Measurements from ENCODE around the gene RAB12. TPM values are rescaled to one million over a fixed set of nuclear protein-coding genes. Genes with fewer than 3 reads are reported as not detected.

Gene RAB12
- total RNA-seq, 1 donor from 2014 or later, result 31.7 TPM

DNA sequence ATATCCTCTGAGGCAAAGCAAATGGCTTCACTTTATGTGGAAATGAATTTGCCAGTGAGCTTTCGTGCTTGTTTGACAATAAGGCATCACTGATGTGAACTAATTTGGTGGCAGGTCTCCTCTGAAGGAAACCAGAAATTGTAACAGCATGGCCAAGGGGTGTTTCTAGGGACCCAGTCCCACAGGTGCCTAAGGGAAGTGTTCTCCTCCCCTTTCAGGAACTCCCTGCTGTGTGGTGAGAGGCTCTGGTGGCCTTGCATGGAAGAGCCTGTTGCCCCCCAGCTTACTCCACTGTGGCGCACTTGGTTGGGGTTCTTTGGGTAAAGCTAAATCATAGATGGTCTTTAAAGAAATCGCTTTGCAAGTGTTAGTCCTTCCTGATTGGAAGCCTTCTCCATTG lies 20.4 kb downstream of the RAB12 start:
- no peak for DNase-seq (ENCODE audit: low spot score in 2 of 2, unreplicated experiment in 2 of 2)
- Mint-ChIP-seq H3K4me3 (no peak overlapping the region), H3K9me3 (no peaks in the 10 kb centered on the region), H3K27me3 (ENCODE audit: low read depth) (no peaks in the 10 kb centered on the region), H3K27ac (no peak overlapping the region), H3K4me1 (peaks cover 11% of the 10 kb centered on the region), H3K36me3 (peaks cover 14% of the 10 kb centered on the region)
- TF ChIP-seq CTCF (IDR thresholded peaks at IDR 0.05; ENCODE audit: unreplicated experiment), result no peak

DNA sequence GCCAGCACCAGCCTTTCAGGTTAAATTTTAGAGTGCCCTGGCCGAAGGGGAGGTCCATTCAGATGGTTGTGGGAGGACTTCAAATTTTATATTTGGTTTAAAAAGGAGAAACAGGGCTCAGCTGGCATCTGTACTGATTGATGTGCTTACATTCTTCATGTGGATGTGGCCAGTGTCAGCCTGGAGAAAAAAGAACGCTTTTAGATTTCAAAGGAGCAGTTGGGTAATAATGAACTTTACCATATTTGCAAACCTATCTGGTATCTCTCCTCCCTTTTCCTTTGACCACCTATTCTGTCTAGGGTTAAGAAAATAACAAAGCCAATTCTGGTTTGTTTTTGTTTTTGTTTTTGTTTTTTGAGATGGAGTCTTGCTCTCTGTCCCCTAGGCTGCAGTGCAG lies 21.3 kb downstream of the RAB12 start:
- H3K4me3 Mint-ChIP-seq, result no peak overlapping the region
- no peak for DNase-seq (ENCODE audit: low spot score in 2 of 2, unreplicated experiment in 2 of 2)
- H3K9me3 Mint-ChIP-seq, result no peaks in the 10 kb centered on the region
- TF ChIP-seq CTCF (IDR thresholded peaks at IDR 0.05; ENCODE audit: unreplicated experiment), result no peak
- no peaks in the 10 kb centered on the region for H3K27me3 Mint-ChIP-seq (ENCODE audit: low read depth)
- no peak overlapping the region for H3K27ac Mint-ChIP-seq
- H3K36me3 Mint-ChIP-seq, result peaks cover 19% of the 10 kb centered on the region
- peaks cover 11% of the 10 kb centered on the region for H3K4me1 Mint-ChIP-seq

- no peak overlapping the region for H3K4me3 Mint-ChIP-seq
Measured at GRCh38 chr18:8631265-8631664, 22.0 kb downstream of the RAB12 start.

DNA sequence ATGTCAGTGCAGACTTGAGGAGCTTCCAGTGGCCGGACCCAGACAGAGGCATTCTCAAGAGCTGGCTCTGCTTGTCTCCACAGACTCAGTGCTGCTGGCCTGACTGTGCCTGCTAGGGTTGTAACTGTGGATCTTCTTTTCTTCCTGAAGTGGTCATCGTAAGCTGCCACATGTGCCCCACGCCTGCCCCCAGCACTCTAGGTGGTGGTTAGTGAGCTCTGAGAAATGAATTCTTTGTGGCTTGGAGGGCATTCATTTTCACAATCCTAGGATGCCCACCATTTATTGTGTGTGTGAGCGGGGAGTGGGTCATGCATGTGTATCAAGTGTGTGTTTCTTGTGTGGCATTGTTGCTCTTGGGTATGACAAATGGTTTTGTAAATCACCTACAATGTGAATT lies 23.1 kb downstream of the RAB12 start:
- Mint-ChIP-seq H3K36me3 (peaks cover 18% of the 10 kb centered on the region), H3K4me1 (peaks cover 7% of the 10 kb centered on the region), H3K27ac (no peak overlapping the region), H3K4me3 (no peak overlapping the region), H3K9me3 (no peaks in the 10 kb centered on the region), H3K27me3 (ENCODE audit: low read depth) (no peaks in the 10 kb centered on the region)
- no peak for TF ChIP-seq CTCF (IDR thresholded peaks at IDR 0.05; ENCODE audit: unreplicated experiment)
- DNase-seq (ENCODE audit: low spot score in 2 of 2, unreplicated experiment in 2 of 2), result no peak

More at GRCh38 chr18:8631265-8631664, 22.0 kb downstream of the RAB12 start:
- Mint-ChIP-seq H3K27me3 (ENCODE audit: low read depth) (no peaks in the 10 kb centered on the region), H3K27ac (no peak overlapping the region), H3K36me3 (peaks cover 18% of the 10 kb centered on the region), H3K4me1 (peaks cover 11% of the 10 kb centered on the region), H3K9me3 (no peaks in the 10 kb centered on the region)
- DNase-seq (ENCODE audit: low spot score in 2 of 2, unreplicated experiment in 2 of 2), result no peak
- no peak for TF ChIP-seq CTCF (IDR thresholded peaks at IDR 0.05; ENCODE audit: unreplicated experiment)

GRCh38 chr18:8634508-8634907 lies 25.3 kb downstream of the RAB12 start:
- H3K27ac Mint-ChIP-seq, result no peak overlapping the region

More at GRCh38 chr18:8634508-8634907, 25.3 kb downstream of the RAB12 start:
- no peak for DNase-seq (ENCODE audit: low spot score in 2 of 2, unreplicated experiment in 2 of 2)
- Mint-ChIP-seq H3K36me3 (peaks cover 31% of the 10 kb centered on the region), H3K4me1 (no peaks in the 10 kb centered on the region), H3K4me3 (no peak overlapping the region), H3K9me3 (no peaks in the 10 kb centered on the region), H3K27me3 (ENCODE audit: low read depth) (no peaks in the 10 kb centered on the region)
- no peak for TF ChIP-seq CTCF (IDR thresholded peaks at IDR 0.05; ENCODE audit: unreplicated experiment)
